ENCODE measurements around the gene RSPH9. TPM values are rescaled to one million over a fixed set of nuclear protein-coding genes. Genes with fewer than 3 reads are reported as not detected.

RSPH9 gene
- total RNA-seq, 1 donor from 2014 or later: not detected

DNA sequence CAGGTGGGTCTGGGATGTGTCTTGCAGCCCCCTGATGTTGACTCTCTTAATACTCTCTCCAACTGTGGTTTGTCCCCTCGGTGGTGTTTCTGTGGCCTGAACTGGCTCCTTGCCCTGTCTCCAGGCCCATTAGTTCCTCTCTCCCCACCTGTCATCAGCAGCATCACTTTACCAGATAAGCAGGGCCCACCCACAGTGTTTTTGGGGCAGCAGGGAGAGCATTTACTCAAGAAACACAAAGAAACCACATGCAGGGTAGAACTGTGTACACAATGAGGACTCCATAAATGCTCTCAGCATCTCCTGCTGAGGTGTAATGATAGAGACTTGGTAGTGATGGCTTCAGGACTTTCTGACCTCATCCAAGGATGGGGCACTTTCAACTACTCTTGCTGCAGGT is 62.9 kb downstream of the RSPH9 start:
- DNase-seq (ENCODE audit: low spot score): no peak

GRCh38 chr6:43708860-43709653 is 64.2 kb downstream of the RSPH9 start:
- DNase-seq (ENCODE audit: low spot score): peak; percentile 1

DNA sequence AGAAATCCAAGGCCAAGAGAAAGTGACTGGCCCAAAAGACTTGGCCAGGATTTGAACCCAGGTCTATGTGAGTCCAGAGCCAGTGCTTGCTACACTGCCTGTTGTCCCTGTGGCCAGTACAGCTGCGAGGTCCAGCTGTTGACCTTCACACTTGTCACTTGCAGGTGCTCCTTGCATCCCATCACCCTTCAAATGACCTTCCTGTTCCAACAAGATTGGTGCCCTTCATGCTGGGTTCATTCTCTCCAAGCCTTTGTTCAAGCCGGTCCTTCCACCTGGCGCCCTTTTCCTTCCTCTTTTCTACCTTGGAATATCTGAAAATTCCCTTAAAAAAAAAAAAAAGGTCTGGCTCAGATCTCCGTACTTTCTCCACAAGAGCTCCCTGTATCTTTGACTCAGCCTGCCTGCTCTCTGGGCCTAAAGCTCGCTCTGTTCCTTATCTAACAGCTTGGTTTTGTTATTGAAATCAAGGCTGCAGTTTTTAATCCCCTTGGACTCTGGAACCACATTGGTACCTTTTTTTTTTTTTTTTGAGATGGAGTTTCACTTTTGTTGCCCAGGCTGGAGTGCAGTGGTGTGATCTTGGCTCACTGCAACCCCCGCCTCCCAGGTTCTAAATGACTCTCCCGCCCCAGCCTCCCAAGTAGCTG is 64.9 kb downstream of the RSPH9 start:
- peak; percentile 24 for DNase-seq (ENCODE audit: low spot score)

- no peak for DNase-seq (ENCODE audit: low spot score)
Observed at GRCh38 chr6:43710576-43710975, 65.7 kb downstream of the RSPH9 start.

DNA sequence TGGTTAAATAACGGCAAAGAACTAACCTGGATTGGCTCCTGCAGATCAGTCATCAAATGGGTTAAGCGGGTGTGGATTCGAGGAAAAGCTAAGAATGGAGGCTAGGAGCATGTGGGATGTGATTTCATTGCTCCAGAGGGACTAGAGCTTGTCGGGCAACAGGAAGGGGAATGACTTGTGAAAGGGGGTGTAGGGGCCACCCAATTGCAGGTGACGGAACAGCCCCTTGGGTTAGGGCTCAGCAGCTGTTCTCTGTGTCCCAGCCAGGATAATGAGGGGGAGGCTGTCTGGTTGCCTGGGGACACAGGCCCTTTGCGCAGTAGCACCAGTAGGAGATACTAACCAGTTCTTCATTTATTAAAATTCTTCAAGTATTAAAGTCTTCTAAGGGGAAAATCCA is 67.7 kb downstream of the RSPH9 start:
- DNase-seq (ENCODE audit: low spot score): no peak

GRCh38 chr6:43713643-43714310 is 68.9 kb downstream of the RSPH9 start:
- DNase-seq (ENCODE audit: low spot score): no peak

- DNase-seq (ENCODE audit: low spot score): no peak
Observed at GRCh38 chr6:43714311-43715055, 69.6 kb downstream of the RSPH9 start.

DNA sequence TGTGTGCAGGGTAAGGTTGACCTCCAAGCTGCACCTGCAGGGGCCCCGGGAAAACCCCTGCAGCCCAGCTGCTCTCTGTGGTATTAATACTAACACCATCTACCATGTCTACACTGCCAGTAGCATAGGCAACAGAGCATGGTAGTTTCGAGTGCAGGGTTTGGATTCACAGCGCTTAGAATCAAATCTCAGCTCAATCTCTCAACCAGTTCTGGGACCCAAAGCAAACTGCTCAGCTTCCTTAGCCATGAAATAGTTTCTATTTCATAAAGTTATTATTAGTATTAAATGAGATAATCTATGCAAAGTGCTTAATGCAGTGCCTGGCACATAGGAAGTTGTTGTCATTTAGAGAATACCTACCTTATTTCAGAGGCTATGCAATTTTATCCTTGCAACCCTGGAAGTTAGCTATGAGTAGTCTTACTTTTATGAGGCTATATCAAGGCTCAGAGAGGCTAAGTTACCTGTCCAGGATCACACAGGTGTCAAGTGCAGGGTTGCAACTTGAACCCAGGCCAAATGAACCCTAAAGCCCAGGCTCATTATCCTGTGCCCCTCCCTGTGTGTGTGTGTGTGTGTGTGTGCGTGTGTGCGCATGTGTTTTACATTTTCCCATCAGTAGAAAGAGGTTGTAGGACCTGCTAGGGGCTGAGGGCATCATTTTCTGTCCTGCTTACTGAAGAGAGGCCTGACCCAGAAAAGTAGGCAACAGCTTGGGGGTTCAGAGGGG is 70.4 kb downstream of the RSPH9 start:
- DNase-seq (ENCODE audit: low spot score): no peak

DNA sequence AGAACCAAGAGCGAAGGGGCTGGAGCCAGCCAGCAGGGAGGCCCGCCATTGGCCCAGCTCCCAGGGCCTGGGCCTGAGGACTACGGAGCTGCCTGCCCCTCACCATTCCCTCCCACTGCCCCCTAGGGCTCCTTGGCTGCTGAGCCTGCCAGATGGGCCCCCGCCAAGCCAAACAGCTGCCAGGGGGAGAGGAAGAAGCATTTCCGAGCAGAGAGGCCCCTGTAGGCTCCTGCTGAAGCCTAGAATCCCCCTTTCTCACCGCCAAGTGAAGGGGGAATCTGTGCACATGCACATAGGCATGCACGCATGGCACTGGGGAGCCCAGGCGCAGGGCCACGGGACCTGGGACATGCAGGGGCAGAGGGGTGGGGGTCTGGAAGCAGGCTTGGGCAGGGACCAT is 71.3 kb downstream of the RSPH9 start:
- DNase-seq (ENCODE audit: low spot score): no peak

GRCh38 chr6:43717389-43717788 is 72.6 kb downstream of the RSPH9 start:
- no peak for DNase-seq (ENCODE audit: low spot score)

- DNase-seq (ENCODE audit: low spot score): no peak
Observed at GRCh38 chr6:43717822-43718221, 73.0 kb downstream of the RSPH9 start.

GRCh38 chr6:43718387-43719105 is 73.7 kb downstream of the RSPH9 start:
- DNase-seq (ENCODE audit: low spot score): no peak

- DNase-seq (ENCODE audit: low spot score): no peak
Observed at GRCh38 chr6:43719511-43719910, 74.7 kb downstream of the RSPH9 start.

- DNase-seq (ENCODE audit: low spot score): no peak
Observed at GRCh38 chr6:43720999-43721398, 76.2 kb downstream of the RSPH9 start.

Other genes starting within 250 kb of the RSPH9 start
- gene ABCC10, start 217.5 kb upstream of the RSPH9 start, total RNA-seq: 22.0 TPM
- not detected for gene DLK2, start 189.5 kb upstream of the RSPH9 start, total RNA-seq
- gene TJAP1, start 167.5 kb upstream of the RSPH9 start, total RNA-seq: 20.3 TPM
- 0.45 TPM for gene LRRC73, start 134.7 kb upstream of the RSPH9 start, total RNA-seq
- 72.5 TPM for gene YIPF3, start 128.1 kb upstream of the RSPH9 start, total RNA-seq
- gene POLR1C, start 127.9 kb upstream of the RSPH9 start, total RNA-seq: 37.3 TPM
- gene XPO5, start 69.0 kb upstream of the RSPH9 start, total RNA-seq: 43.6 TPM
- gene POLH, start 68.9 kb upstream of the RSPH9 start, total RNA-seq: 10.7 TPM
- gene GTPBP2, start 15.8 kb upstream of the RSPH9 start, total RNA-seq: 101 TPM
- gene MAD2L1BP, start 9.2 kb upstream of the RSPH9 start, total RNA-seq: 19.0 TPM
- 34.5 TPM for gene MRPS18A, start 42.8 kb downstream of the RSPH9 start, total RNA-seq
- 498 TPM for gene VEGFA, start 125.2 kb downstream of the RSPH9 start, total RNA-seq